Thoracic aorta endothelial cell (primary cell): Measurements from ENCODE around the gene ZNF275. TPM values are rescaled to one million over a fixed set of nuclear protein-coding genes. Genes with fewer than 3 reads are reported as not detected.

Experiments
- small RNA-seq: library from RNA; depleted of rRNA; stranded (forward); fragments of <200 nt; gene quantifications from one replicate; pipeline ENCODE3, GENCODE V24; 2012
- total RNA-seq: library from RNA; depleted of rRNA; stranded (reverse); fragments of >200 nt; gene quantifications from 2 replicates; pipeline ENCODE4 v1.2.3, GENCODE V29; 2012

The ZNF275 gene, protein sequence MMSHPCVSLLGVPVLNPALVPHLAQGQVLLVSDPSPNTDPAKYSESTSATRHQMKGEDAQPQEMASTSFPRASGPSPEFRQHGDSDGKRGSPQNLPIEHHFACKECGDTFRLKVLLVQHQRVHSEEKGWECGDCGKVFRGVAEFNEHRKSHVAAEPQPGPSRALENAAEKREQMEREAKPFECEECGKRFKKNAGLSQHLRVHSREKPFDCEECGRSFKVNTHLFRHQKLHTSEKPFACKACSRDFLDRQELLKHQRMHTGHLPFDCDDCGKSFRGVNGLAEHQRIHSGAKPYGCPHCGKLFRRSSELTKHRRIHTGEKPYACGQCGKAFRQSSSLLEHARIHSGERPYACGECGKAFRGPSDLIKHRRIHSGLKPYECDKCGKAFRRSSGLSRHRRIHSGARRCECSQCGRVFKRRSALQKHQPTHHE
- 8.8 and 9.8 TPM in 2 replicates for total RNA-seq

DNA sequence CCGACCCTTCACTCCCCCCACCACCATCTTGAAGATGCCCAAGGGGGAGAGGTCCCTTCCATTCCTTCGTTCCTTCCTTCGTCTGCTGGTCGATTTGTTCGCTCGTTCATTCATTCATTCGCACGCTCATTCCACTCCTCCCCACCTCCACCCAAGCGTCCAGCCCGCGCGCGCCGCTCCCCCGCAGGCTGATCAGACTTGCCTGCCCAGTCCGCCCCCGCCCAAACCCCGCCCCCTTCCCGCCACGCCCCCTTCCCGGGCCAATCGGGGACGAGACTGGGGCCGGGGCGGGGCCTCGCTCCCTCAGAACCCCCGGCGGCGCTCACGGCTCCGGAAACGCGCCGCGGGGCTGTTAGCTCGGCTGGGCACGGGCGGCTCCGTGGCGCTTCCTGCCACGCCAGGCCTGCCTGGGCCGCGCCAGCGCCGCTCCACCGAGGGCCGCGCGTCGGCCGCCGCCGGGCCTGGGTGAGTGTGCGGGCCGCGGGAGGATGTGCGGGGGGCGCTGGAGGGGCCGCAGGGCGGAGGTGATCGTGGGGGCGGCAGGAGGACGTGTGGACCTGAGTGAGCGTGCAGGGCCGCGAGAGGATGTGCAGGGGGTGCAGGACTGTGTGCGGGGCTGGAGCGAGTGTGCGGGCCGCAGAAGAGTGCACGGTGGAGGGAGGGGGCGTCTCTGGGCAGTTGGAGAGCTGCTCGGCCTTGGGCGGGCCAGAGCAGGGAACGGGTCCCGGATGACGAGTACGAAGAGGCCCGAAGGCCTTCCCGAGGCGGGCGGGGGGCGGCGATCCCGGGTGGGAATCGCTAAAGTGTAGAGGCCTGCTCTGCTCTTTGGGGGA lies at the start of gene ZNF275:
Gene ZNF275 (plus strand): TSS at position 333 of the 833 bp plus-strand sequence. CDS start 2,527 bp downstream, outside the sequence.

DNA sequence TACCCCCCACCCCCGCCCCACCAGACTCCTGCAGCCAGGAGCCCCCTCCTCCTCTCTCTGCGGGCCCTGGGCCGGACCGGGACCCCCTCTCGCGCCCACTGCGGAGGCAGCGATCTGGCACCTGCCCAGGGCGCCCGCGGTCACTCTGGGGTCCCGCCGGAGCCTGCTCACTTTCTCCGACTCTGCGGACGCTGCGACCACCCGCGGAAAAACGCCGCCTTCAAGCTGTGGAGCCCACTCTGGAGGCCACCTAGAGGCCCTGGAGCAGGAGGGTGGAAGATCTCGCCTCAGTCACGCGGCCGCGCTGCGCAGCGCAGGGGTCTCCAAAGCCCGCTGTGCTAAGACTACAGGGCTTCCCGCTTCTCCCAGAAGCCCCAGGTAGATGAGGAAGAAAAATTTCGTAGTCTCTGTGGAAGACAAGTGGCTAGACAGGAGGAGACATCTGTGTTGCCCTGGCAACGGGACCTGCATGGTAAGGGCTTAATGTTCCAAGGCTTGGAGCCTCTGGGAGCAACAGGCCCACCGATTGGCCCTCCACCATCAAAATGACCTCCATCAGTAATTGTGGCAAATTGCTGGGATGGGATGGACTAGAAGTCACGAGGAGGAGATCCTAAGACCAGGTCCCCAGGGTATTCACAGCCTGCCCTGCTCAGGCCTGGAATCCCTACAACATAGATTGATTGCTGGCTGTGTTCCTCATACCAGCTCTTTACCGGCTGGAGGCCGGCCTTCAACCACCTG lies 12.4 kb upstream of the ZNF275 start, which contains the start of gene PNMA6F:
Gene PNMA6F (minus strand): TSS at position 387 of the 744 bp plus-strand sequence. CDS start 1,093 bp downstream, outside the sequence.

DNA sequence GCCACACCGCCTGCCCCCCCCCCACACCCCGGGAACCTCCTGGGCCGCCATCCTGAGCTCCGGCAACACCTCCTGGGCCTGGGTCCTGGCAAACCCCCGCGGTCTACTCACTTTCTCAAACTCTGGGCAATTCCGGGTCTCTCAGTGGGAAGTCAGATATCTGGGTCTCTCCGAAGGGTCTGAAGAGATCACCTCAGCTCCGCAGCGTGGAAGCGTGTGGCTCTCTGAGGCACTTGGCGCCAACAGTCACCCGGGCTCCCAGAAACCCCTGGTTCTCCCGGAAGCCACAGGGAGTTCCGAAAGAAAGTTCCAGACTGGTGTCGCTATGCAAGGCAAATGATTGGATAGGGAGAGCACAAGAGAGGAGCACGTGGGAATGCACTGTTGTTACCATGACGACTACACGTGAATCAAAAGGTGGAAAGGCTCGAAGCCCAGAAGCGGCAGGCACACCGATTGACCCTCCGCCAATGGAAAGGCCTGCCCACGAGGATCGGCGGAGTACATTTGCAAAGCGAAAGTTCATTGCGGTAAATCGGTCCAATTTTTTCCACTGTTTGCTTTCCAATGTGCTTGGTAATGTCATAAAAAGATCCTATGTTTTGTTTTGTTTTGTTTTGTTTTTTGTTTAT lies 67.3 kb downstream of the ZNF275 start, which contains the start of gene PNMA6E:
Gene PNMA6E (minus strand): TSS at position 218 of the 632 bp plus-strand sequence. CDS start 2,501 bp downstream, outside the sequence.

Small RNA genes lying within 50 kb of the gene (small RNA-seq; reads per million reads assigned to genes)
- gene AC152007.1: not detected

Other genes with a start within 250 kb of the ZNF275 start
- gene MAGEA1, start 154.9 kb upstream of the ZNF275 start, total RNA-seq: not detected in 2 replicates
- gene PNMA6F, start 12.4 kb upstream of the ZNF275 start, total RNA-seq: not detected in 2 replicates
- gene PNMA6E, start 67.2 kb downstream of the ZNF275 start, total RNA-seq: not detected in 2 replicates
- gene ZFP92, start 77.3 kb downstream of the ZNF275 start, total RNA-seq: 0.13 and 1.5 TPM in 2 replicates
- 1.0 and 1.2 TPM in 2 replicates for gene TREX2, start 111.9 kb downstream of the ZNF275 start, total RNA-seq
- 20.3 and 26.6 TPM in 2 replicates for gene HAUS7, start 136.4 kb downstream of the ZNF275 start, total RNA-seq
- 13.4 and 34.2 TPM in 2 replicates for gene BGN, start 160.8 kb downstream of the ZNF275 start, total RNA-seq
- not detected in 2 replicates for gene ATP2B3, start 183.5 kb downstream of the ZNF275 start, total RNA-seq